Upper lobe of left lung (tissue), 6 donors: ENCODE results near the gene UBN1. TPM values are rescaled to one million over a fixed set of nuclear protein-coding genes. Genes with fewer than 3 reads are reported as not detected.

Experiments
- ATAC-seq, 2 donors: fragments of 200-7000 bp; cut with Tn5 transposase; one replicate each; pipeline ENCODE4 v1.9.1; 2022; ENCODE audit warnings: mild to moderate bottlenecking in 2 of 2, moderate library complexity in 2 of 2; ENCODE audit not compliant: low FRiP score in 2 of 2
- DNase-seq, 2 donors: peaks; one replicate each; pipeline ENCODE4 v3.0.0-alpha.2; 2019 to 2020
- H3K27ac ChIP-seq, 4 donors: fragments of 200-600 bp; sonication (generic); one replicate each; pipeline ENCODE4 v1.5.1; 2016 to 2019
- H3K27me3 ChIP-seq, 4 donors: fragments of 200-600 bp; sonication (generic); one replicate each; pipeline ENCODE4 v1.5.1; 2017 to 2019
- H3K36me3 ChIP-seq, 4 donors: fragments of 200-600 bp; sonication (generic); one replicate each; pipeline ENCODE4 v1.5.1; 2016 to 2019
- H3K4me1 ChIP-seq, 4 donors: fragments of 200-600 bp; sonication (generic); one replicate each; pipeline ENCODE4 v1.5.1; 2018 to 2019
- H3K4me3 ChIP-seq, 4 donors: fragments of 200-600 bp; sonication (generic); one replicate each; pipeline ENCODE4 v1.5.1; 2017 to 2019; ENCODE audit warnings: mild to moderate bottlenecking in 2 of 4, moderate library complexity in 1 of 4
- H3K9me3 ChIP-seq, 4 donors: fragments of 200-600 bp; sonication (generic); one replicate each; pipeline ENCODE4 v1.5.1; 2018 to 2019
- CTCF ChIP-seq, 6 experiments: fragments of 450-650 bp in 4 of 6; fragments of 200-600 bp in 2 of 6; sonication (generic) in 2 of 6; IDR thresholded peaks; one replicate each; pipeline ENCODE4 v1.5.1; 2016 to 2019; ENCODE audit warnings: antibody characterized with exemption in 6 of 6
- EP300 ChIP-seq, 4 donors: sonication (generic); formaldehyde crosslinking; IDR thresholded peaks; one replicate each; pipeline ENCODE4 v1.5.1; 2017; ENCODE audit warnings: antibody characterized with exemption in 4 of 4, control low read depth in 2 of 4
- POLR2A ChIP-seq, 4 donors: fragments of 450-650 bp; IDR thresholded peaks; one replicate each; pipeline ENCODE4 v1.5.1; 2016 to 2017; ENCODE audit warnings: antibody characterized with exemption in 4 of 4, mild to moderate bottlenecking in 2 of 4
- POLR2AphosphoS5 ChIP-seq, 2 donors: sonication (generic); formaldehyde crosslinking; IDR thresholded peaks; one replicate each; pipeline ENCODE4 v1.5.1; 2017; ENCODE audit warnings: antibody characterized with exemption in 2 of 2
- WGBS, 2 donors: methylation state at CpG; one replicate each; pipeline ENCODE4 v1.1.5; 2017 to 2018; 5-methylcytosine and 5-hydroxymethylcytosine counted together
- total RNA-seq, 6 donors: library from RNA; depleted of rRNA in 4 of 6; stranded (reverse); fragments of >200 nt in 4 of 6; gene quantifications; one replicate each; pipeline versions ENCODE4 v1.1.0 to v1.2.1, GENCODE V29; 2016 to 2021
- donor health status: DM: no; HTN: no; CAD: no; lungs with moderate emphysema.
- donor health status: DM: no; HTN: yes; CAD: no; lungs with severe emphysema.

The UBN1 gene
- total RNA-seq, 6 donors from 2014 or later: 35.7 to 49.2 (median 38.8) TPM

- TF ChIP-seq POLR2A (IDR thresholded peaks at IDR 0.05): no peak
- no peak for TF ChIP-seq CTCF (IDR thresholded peaks at IDR 0.05)
- TF ChIP-seq EP300 (IDR thresholded peaks at IDR 0.05): no peak
- TF ChIP-seq POLR2AphosphoS5 (IDR thresholded peaks at IDR 0.05): no peak
- no peak for ATAC-seq
- Histone ChIP-seq H3K36me3 (peaks cover 0 to 2% (median 0%) of the 10 kb centered on the region in 4 donors), H3K9me3 (no peaks in the 10 kb centered on the region), H3K4me1 (peaks cover 0 to 22% (median 9%) of the 10 kb centered on the region in 4 donors), H3K27ac (no peak overlapping the region), H3K4me3 (no peak overlapping the region), H3K27me3 (no peaks in the 10 kb centered on the region)
- no peak for DNase-seq
- 85 to 94% methylated on average over 5 to 7 of the region's 7 CpGs for WGBS, 2 donors
Measured at GRCh38 chr16:4914528-4915225, 67.4 kb downstream of the UBN1 start.

- H3K4me3 ChIP-seq: no peak overlapping the region
- peaks cover 0 to 2% (median 0%) of the 10 kb centered on the region in 4 donors for H3K36me3 ChIP-seq
- peaks cover 0 to 22% (median 9%) of the 10 kb centered on the region in 4 donors for H3K4me1 ChIP-seq
- ATAC-seq: peak in 1 of 2 donors; percentile 18
- no peaks in the 10 kb centered on the region for H3K9me3 ChIP-seq
- no peaks in the 10 kb centered on the region for H3K27me3 ChIP-seq
- 54 to 75% methylated on average over 7 to 11 of the region's 11 CpGs for whole genome bisulfite sequencing, 2 donors
- no peak overlapping the region for H3K27ac ChIP-seq
- TF ChIP-seq CTCF (IDR thresholded peaks at IDR 0.05) (no peak), POLR2AphosphoS5 (IDR thresholded peaks at IDR 0.05) (no peak), POLR2A (IDR thresholded peaks at IDR 0.05) (no peak), EP300 (IDR thresholded peaks at IDR 0.05) (no peak)
- no peak for DNase-seq
Measured at GRCh38 chr16:4915226-4915761, 68.0 kb downstream of the UBN1 start.

GRCh38 chr16:4917117-4917516, 69.8 kb downstream of the UBN1 start:
- TF ChIP-seq POLR2AphosphoS5 (IDR thresholded peaks at IDR 0.05): no peak
- no peak for TF ChIP-seq POLR2A (IDR thresholded peaks at IDR 0.05)
- no peak for TF ChIP-seq EP300 (IDR thresholded peaks at IDR 0.05)
- TF ChIP-seq CTCF (IDR thresholded peaks at IDR 0.05): no peak
- no peak for ATAC-seq
- H3K27me3 ChIP-seq: no peaks in the 10 kb centered on the region
- H3K9me3 ChIP-seq: no peaks in the 10 kb centered on the region
- no peak overlapping the region for H3K4me3 ChIP-seq
- H3K36me3 ChIP-seq: no peaks in the 10 kb centered on the region
- H3K27ac ChIP-seq: peak overlapping the region in 1 of 4 donors; percentile 35
- 51 to 59% methylated on average over 4 of the region's 4 CpGs for WGBS, 2 donors
- no peak for DNase-seq
- peaks cover 0 to 22% (median 9%) of the 10 kb centered on the region in 4 donors for H3K4me1 ChIP-seq

GRCh38 chr16:4918781-4919251, 71.5 kb downstream of the UBN1 start:
- peak; percentile 21 to 70 for ATAC-seq
- Histone ChIP-seq H3K27me3 (no peaks in the 10 kb centered on the region), H3K4me1 (peaks cover 0 to 19% (median 9%) of the 10 kb centered on the region in 4 donors), H3K9me3 (no peaks in the 10 kb centered on the region), H3K27ac (peak overlapping the region; percentile 23 to 51 (median 34)), H3K4me3 (no peak overlapping the region), H3K36me3 (no peaks in the 10 kb centered on the region)
- 29% methylated on average over 8 to 10 of the region's 13 CpGs for WGBS, 2 donors
- peak in 1 of 2 donors; percentile 87 for DNase-seq
- peak in 1 of 2 donors; percentile 6 for TF ChIP-seq POLR2AphosphoS5 (IDR thresholded peaks at IDR 0.05)
- no peak for TF ChIP-seq POLR2A (IDR thresholded peaks at IDR 0.05)
- no peak for TF ChIP-seq EP300 (IDR thresholded peaks at IDR 0.05)

GRCh38 chr16:4920826-4921225, 73.5 kb downstream of the UBN1 start:
- Histone ChIP-seq H3K4me1 (peaks cover 0 to 39% (median 17%) of the 10 kb centered on the region in 4 donors), H3K36me3 (no peaks in the 10 kb centered on the region), H3K4me3 (no peak overlapping the region), H3K9me3 (no peaks in the 10 kb centered on the region), H3K27me3 (no peaks in the 10 kb centered on the region), H3K27ac (no peak overlapping the region)
- ATAC-seq (no peak), DNase-seq (no peak)
- WGBS, 2 donors: 70 to 82% methylated on average over 5 of the region's 5 CpGs
- TF ChIP-seq POLR2A (IDR thresholded peaks at IDR 0.05) (no peak), EP300 (IDR thresholded peaks at IDR 0.05) (no peak), POLR2AphosphoS5 (IDR thresholded peaks at IDR 0.05) (no peak), CTCF (IDR thresholded peaks at IDR 0.05) (no peak)
